Measurements from ENCODE around the gene RXRA. TPM values are rescaled to one million over a fixed set of nuclear protein-coding genes. Genes with fewer than 3 reads are reported as not detected.

The RXRA gene
- total and polyA plus RNA-seq, 10 donors: 10.9 to 116 (median 81.0) TPM

- 58 to 75% (median 69%) methylated on average over 17 to 27 of the region's 27 CpGs for WGBS, 5 donors
Observed at GRCh38 chr9:134338394-134339182, 12.3 kb downstream of the RXRA start.

GRCh38 chr9:134339183-134339806, 13.0 kb downstream of the RXRA start:
- TF ChIP-seq POLR2AphosphoS5 (IDR thresholded peaks at IDR 0.05): peak in 2 of 3 donors; percentile 28 to 57
- TF ChIP-seq CTCF (IDR thresholded peaks at IDR 0.05 in 8 of 11, conservative IDR thresholded peaks at IDR 0.05 in 3 of 11): peak in 1 of 11 experiments; percentile 3
- TF ChIP-seq POLR2A (IDR thresholded peaks at IDR 0.05): no peak
- Histone ChIP-seq H3K9me3 (no peaks in the 10 kb centered on the region), H3K36me3 (no peaks in the 10 kb centered on the region), H3K27me3 (replicated peaks in 1 of 7) (no peaks in the 10 kb centered on the region), H3K4me3 (peak overlapping the region in 1 of 8 donors; percentile 17), H3K27ac (peak overlapping the region in 4 of 8 donors; percentile 41 to 93 (median 87)), H3K4me1 (peaks cover 40 to 100% (median 90%) of the 10 kb centered on the region in 6 donors)
- DNase-seq: no peak
- 50 to 82% (median 62%) methylated on average over 9 to 17 of the region's 17 CpGs for WGBS, 5 donors
- intact Hi-C loops (cut with DNase I; ENCODE audit: low total_unique reads): no loop called here

More at GRCh38 chr9:134338394-134339182, 12.3 kb downstream of the RXRA start:
- TF ChIP-seq CTCF (IDR thresholded peaks at IDR 0.05 in 8 of 11, conservative IDR thresholded peaks at IDR 0.05 in 3 of 11) (no peak), POLR2AphosphoS5 (IDR thresholded peaks at IDR 0.05) (peak in 1 of 3 donors; percentile 47), POLR2A (IDR thresholded peaks at IDR 0.05) (no peak)
- no peaks in the 10 kb centered on the region for H3K36me3 ChIP-seq
- DNase-seq: no peak
- H3K4me1 ChIP-seq: peaks cover 35 to 100% (median 87%) of the 10 kb centered on the region in 6 donors
- H3K27ac ChIP-seq: peak overlapping the region in 4 of 8 donors; percentile 41 to 93 (median 87)
- intact Hi-C loops (cut with DNase I; ENCODE audit: low total_unique reads): no loop called here
- peak overlapping the region in 1 of 8 donors; percentile 17 for H3K4me3 ChIP-seq
- H3K9me3 ChIP-seq: no peaks in the 10 kb centered on the region
- H3K27me3 ChIP-seq (replicated peaks in 1 of 7): no peaks in the 10 kb centered on the region

GRCh38 chr9:134340475-134341160, 14.4 kb downstream of the RXRA start:
- WGBS, 5 donors: 53 to 64% (median 57%) methylated on average over 14 to 28 of the region's 28 CpGs
- peak overlapping the region in 1 of 8 donors; percentile 46 for H3K4me3 ChIP-seq
- no peaks in the 10 kb centered on the region for H3K9me3 ChIP-seq
- intact Hi-C loops (cut with DNase I; ENCODE audit: low total_unique reads): no loop called here
- H3K27me3 ChIP-seq (replicated peaks in 1 of 7): no peaks in the 10 kb centered on the region
- DNase-seq: no peak
- peaks cover 52 to 100% (median 96%) of the 10 kb centered on the region in 6 donors for H3K4me1 ChIP-seq
- H3K36me3 ChIP-seq: no peaks in the 10 kb centered on the region
- peak; percentile 67 to 74 (median 73) for TF ChIP-seq POLR2AphosphoS5 (IDR thresholded peaks at IDR 0.05)
- TF ChIP-seq CTCF (IDR thresholded peaks at IDR 0.05 in 8 of 11, conservative IDR thresholded peaks at IDR 0.05 in 3 of 11): no peak
- peak overlapping the region; percentile 13 to 93 (median 76) for H3K27ac ChIP-seq

Data from spleen (tissue), 11 donors.